ENCODE data around the gene IL4R.
"Not testable (repeated sequence)": the region's sequence is repeated elsewhere in the genome, so short reads cannot be mapped to it uniquely, and the experiment has no call there.

IL4R gene

GRCh38 chr16:27316038-27316680 is 2.4 kb downstream of the IL4R start:
- no peak for DNase-seq

GRCh38 chr16:27317320-27317719 is 3.5 kb downstream of the IL4R start:
- no peak for DNase-seq

GRCh38 chr16:27317738-27318391 is 4.1 kb downstream of the IL4R start:
- DNase-seq: no peak

GRCh38 chr16:27318392-27319256 is 4.8 kb downstream of the IL4R start:
- DNase-seq: no peak

GRCh38 chr16:27319257-27319965 is 5.6 kb downstream of the IL4R start:
- no peak for DNase-seq

GRCh38 chr16:27320261-27321012 is 6.7 kb downstream of the IL4R start:
- DNase-seq: no peak

GRCh38 chr16:27321013-27321915 is 7.5 kb downstream of the IL4R start:
- DNase-seq: no peak

- DNase-seq: no peak
Observed at GRCh38 chr16:27322858-27323780, 9.3 kb downstream of the IL4R start.

- no peak for DNase-seq
Observed at GRCh38 chr16:27323781-27324561, 10.2 kb downstream of the IL4R start.

GRCh38 chr16:27324851-27325301 is 11.1 kb downstream of the IL4R start:
- no peak for DNase-seq

GRCh38 chr16:27325736-27326135 is 12.0 kb downstream of the IL4R start:
- DNase-seq: no peak

- DNase-seq: no peak
Observed at GRCh38 chr16:27326251-27326650, 12.5 kb downstream of the IL4R start.

- no peak for DNase-seq
Observed at GRCh38 chr16:27326738-27327585, 13.2 kb downstream of the IL4R start.

GRCh38 chr16:27327586-27327915 is 13.8 kb downstream of the IL4R start:
- no peak for DNase-seq

- no peak for DNase-seq
Observed at GRCh38 chr16:27328937-27329336, 15.2 kb downstream of the IL4R start.

GRCh38 chr16:27329376-27330079 is 15.8 kb downstream of the IL4R start:
- not testable (repeated sequence) for DNase-seq

- no peak for DNase-seq
Observed at GRCh38 chr16:27330542-27330941, 16.8 kb downstream of the IL4R start.

- no peak for DNase-seq
Observed at GRCh38 chr16:27332105-27332504, 18.3 kb downstream of the IL4R start.

Data from COR-L47 (cell line).